Neural cell (in vitro differentiated cells): ENCODE results near the gene RASGRP3. TPM values are rescaled to one million over a fixed set of nuclear protein-coding genes. Genes with fewer than 3 reads are reported as not detected.

Experiments used
- H2AFZ ChIP-seq: fragments of 200-600, 300-800 bp; sonication (generic), shearing (Covaris generic); 2 replicates; pipeline ENCODE4 v1.6.0; 2014; ENCODE audit warnings: low read depth, mild to moderate bottlenecking, antibody characterized with exemption, low read length, moderate library complexity
- H3F3A ChIP-seq: fragments of 200-600 bp; shearing (Covaris generic); 2 replicates; pipeline ENCODE4 v1.6.1; 2016; ENCODE audit warnings: mild to moderate bottlenecking, moderate library complexity, mixed read lengths, antibody characterized with exemption, low read length; ENCODE audit not compliant: insufficient read depth, poor library complexity, severe bottlenecking
- H3K27ac ChIP-seq: fragments of 200-600, 300-800 bp; sonication (generic), shearing (Covaris generic); 2 replicates; pipeline ENCODE4 v1.5.1; 2014; ENCODE audit warnings: mild to moderate bottlenecking, low read length, moderate library complexity
- H3K27me3 ChIP-seq: fragments of 300-800, 200-600 bp; sonication (generic), shearing (Covaris generic); 2 replicates; pipeline ENCODE4 v1.6.0; 2014; ENCODE audit warnings: mild to moderate bottlenecking, low read depth, low read length, moderate library complexity; ENCODE audit not compliant: insufficient read depth
- H3K36me3 ChIP-seq: fragments of 300-800, 200-600 bp; sonication (generic), shearing (Covaris generic); 2 replicates; pipeline ENCODE4 v1.5.1; 2014; ENCODE audit warnings: mild to moderate bottlenecking, antibody characterized with exemption, low read length, moderate library complexity; ENCODE audit not compliant: insufficient read depth
- H3K4me2 ChIP-seq: fragments of 300-800, 200-600 bp; sonication (generic), shearing (Covaris generic); 2 replicates; pipeline ENCODE4 v1.6.0; 2014; ENCODE audit warnings: mild to moderate bottlenecking, low read length
- H3K4me3 ChIP-seq: fragments of 300-800, 200-600 bp; sonication (generic), shearing (Covaris generic); 2 replicates; pipeline ENCODE4 v1.5.1; 2014; ENCODE audit warnings: mild to moderate bottlenecking, low read length, moderate library complexity
- H3K79me2 ChIP-seq: fragments of 200-600 bp; shearing (Covaris generic); replicated peaks from 2 replicates; pipeline ENCODE4 v1.6.0; 2014; ENCODE audit warnings: mild to moderate bottlenecking, low read length, moderate library complexity; ENCODE audit not compliant: insufficient read depth
- H3K9ac ChIP-seq: fragments of 300-800, 200-600 bp; sonication (generic), shearing (Covaris generic); 2 replicates; pipeline ENCODE4 v1.6.1; 2016; ENCODE audit warnings: mild to moderate bottlenecking, low read length, mixed read lengths
- H3K9me2 ChIP-seq: fragments of 200-600 bp; shearing (Covaris generic); 2 replicates; pipeline ENCODE4 v1.6.1; 2016; ENCODE audit warnings: mild to moderate bottlenecking, low read length, mixed read lengths; ENCODE audit not compliant: insufficient read depth
- H3K9me3 ChIP-seq: fragments of 200-600, 300-800 bp; sonication (generic), shearing (Covaris generic); 2 replicates; pipeline ENCODE4 v1.6.1; 2016; ENCODE audit warnings: mild to moderate bottlenecking, mixed run types, low read length, moderate library complexity, mixed read lengths
- H4K20me1 ChIP-seq: fragments of 200-600 bp; shearing (Covaris generic); 2 replicates; pipeline ENCODE4 v1.6.1; 2016; ENCODE audit warnings: mild to moderate bottlenecking, mixed run types; ENCODE audit not compliant: insufficient read depth
- EP300 ChIP-seq: fragments of 450-650 bp; conservative IDR thresholded peaks from 2 replicates; pipeline ENCODE4 v1.6.1; 2014; ENCODE audit warnings: antibody characterized with exemption, mild to moderate bottlenecking, moderate library complexity; ENCODE audit not compliant: poor library complexity, severe bottlenecking
- EZH2 ChIP-seq: fragments of 200-600, 300-800 bp; shearing (Covaris generic), sonication (generic); IDR thresholded peaks from 2 replicates; pipeline ENCODE4 v1.6.1; 2014; ENCODE audit warnings: antibody characterized with exemption, low read length, borderline replicate concordance, mild to moderate bottlenecking; ENCODE audit not compliant: insufficient read depth, poor library complexity, severe bottlenecking
- MXI1 ChIP-seq: fragments of 450-650 bp; conservative IDR thresholded peaks from 2 replicates; pipeline ENCODE4 v1.6.1; 2014; ENCODE audit warnings: antibody characterized with exemption, mild to moderate bottlenecking; ENCODE audit not compliant: poor library complexity, severe bottlenecking
- POLR2AphosphoS5 ChIP-seq: IDR thresholded peaks from 2 replicates; pipeline ENCODE4 v1.6.1; 2012
- RAD21 ChIP-seq: fragments of 450-650 bp; conservative IDR thresholded peaks from 2 replicates; pipeline ENCODE4 v1.6.1; 2014; ENCODE audit warnings: antibody characterized with exemption, mild to moderate bottlenecking, moderate library complexity
- SMC3 ChIP-seq: fragments of 450-650 bp; conservative IDR thresholded peaks from 2 replicates; pipeline ENCODE4 v1.6.1; 2014; ENCODE audit warnings: antibody characterized with exemption, mild to moderate bottlenecking, moderate library complexity; ENCODE audit not compliant: poor library complexity
- TAF1 ChIP-seq: IDR thresholded peaks from 2 replicates; pipeline ENCODE4 v1.6.1; 2012; ENCODE audit warnings: low read depth
- polyA plus RNA-seq: library from polyadenylated mRNA; depleted of rRNA; stranded (reverse); fragments of >200 nt; gene quantifications from 2 replicates; pipeline ENCODE4 v1.2.3, GENCODE V29; 2014
- TF ChIP-seq, protein P1 (sequence below): fragments of 450-650 bp; IDR thresholded peaks from 2 replicates; pipeline ENCODE4 v1.5.1; 2014; ENCODE audit warnings: antibody characterized with exemption, mild to moderate bottlenecking, moderate library complexity; ENCODE audit not compliant: poor library complexity, severe bottlenecking
- TF ChIP-seq, protein P2 (sequence below): IDR thresholded peaks from 2 replicates; pipeline ENCODE4 v1.6.1; 2012; ENCODE audit warnings: borderline replicate concordance

RASGRP3 gene
- polyA plus RNA-seq, 1 donor from 2014 or later, result 25.3 TPM

DNA sequence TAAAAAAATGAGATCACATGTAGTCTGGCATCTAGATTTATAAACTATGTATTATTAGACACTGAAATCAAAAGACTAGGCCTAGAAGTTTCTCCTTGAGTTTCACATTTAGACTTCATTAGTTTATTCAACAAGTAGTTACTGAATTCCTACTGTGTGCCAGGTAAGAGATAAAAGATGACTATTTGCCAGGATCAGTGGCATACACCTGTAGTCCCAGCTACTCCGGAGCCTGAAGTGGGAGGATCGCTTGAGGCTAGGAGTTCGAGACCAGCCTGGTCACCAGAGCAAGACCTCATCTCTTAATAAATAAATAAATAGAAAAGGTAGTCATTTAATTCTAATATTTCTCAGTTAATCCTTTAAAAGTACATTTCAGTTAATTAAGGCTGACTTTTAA, 120.6 kb downstream of the RASGRP3 start:
- Histone ChIP-seq H3K4me2 (peak overlapping the region; percentile 88), H3K9ac (no peak overlapping the region), H2AFZ (no peak overlapping the region), H3K27ac (no peak overlapping the region), H3K27me3 (no peaks in the 10 kb centered on the region), H3K9me2 (no peaks in the 10 kb centered on the region), H4K20me1 (no peaks in the 10 kb centered on the region), H3F3A (no peaks in the 10 kb centered on the region), H3K9me3 (no peaks in the 10 kb centered on the region), H3K4me3 (peak overlapping the region; percentile 92), H3K36me3 (no peaks in the 10 kb centered on the region), H3K79me2 (peaks cover 20% of the 10 kb centered on the region)
- TF ChIP-seq MXI1 (no peak), EP300 (no peak), EZH2 (no peak), SMC3 (no peak), POLR2AphosphoS5 (no peak), TAF1 (no peak), RAD21 (no peak)
- TF ChIP-seq, protein P1, sequence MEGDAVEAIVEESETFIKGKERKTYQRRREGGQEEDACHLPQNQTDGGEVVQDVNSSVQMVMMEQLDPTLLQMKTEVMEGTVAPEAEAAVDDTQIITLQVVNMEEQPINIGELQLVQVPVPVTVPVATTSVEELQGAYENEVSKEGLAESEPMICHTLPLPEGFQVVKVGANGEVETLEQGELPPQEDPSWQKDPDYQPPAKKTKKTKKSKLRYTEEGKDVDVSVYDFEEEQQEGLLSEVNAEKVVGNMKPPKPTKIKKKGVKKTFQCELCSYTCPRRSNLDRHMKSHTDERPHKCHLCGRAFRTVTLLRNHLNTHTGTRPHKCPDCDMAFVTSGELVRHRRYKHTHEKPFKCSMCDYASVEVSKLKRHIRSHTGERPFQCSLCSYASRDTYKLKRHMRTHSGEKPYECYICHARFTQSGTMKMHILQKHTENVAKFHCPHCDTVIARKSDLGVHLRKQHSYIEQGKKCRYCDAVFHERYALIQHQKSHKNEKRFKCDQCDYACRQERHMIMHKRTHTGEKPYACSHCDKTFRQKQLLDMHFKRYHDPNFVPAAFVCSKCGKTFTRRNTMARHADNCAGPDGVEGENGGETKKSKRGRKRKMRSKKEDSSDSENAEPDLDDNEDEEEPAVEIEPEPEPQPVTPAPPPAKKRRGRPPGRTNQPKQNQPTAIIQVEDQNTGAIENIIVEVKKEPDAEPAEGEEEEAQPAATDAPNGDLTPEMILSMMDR, result no peak
- TF ChIP-seq, protein P2, sequence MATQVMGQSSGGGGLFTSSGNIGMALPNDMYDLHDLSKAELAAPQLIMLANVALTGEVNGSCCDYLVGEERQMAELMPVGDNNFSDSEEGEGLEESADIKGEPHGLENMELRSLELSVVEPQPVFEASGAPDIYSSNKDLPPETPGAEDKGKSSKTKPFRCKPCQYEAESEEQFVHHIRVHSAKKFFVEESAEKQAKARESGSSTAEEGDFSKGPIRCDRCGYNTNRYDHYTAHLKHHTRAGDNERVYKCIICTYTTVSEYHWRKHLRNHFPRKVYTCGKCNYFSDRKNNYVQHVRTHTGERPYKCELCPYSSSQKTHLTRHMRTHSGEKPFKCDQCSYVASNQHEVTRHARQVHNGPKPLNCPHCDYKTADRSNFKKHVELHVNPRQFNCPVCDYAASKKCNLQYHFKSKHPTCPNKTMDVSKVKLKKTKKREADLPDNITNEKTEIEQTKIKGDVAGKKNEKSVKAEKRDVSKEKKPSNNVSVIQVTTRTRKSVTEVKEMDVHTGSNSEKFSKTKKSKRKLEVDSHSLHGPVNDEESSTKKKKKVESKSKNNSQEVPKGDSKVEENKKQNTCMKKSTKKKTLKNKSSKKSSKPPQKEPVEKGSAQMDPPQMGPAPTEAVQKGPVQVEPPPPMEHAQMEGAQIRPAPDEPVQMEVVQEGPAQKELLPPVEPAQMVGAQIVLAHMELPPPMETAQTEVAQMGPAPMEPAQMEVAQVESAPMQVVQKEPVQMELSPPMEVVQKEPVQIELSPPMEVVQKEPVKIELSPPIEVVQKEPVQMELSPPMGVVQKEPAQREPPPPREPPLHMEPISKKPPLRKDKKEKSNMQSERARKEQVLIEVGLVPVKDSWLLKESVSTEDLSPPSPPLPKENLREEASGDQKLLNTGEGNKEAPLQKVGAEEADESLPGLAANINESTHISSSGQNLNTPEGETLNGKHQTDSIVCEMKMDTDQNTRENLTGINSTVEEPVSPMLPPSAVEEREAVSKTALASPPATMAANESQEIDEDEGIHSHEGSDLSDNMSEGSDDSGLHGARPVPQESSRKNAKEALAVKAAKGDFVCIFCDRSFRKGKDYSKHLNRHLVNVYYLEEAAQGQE, result no peak

DNA sequence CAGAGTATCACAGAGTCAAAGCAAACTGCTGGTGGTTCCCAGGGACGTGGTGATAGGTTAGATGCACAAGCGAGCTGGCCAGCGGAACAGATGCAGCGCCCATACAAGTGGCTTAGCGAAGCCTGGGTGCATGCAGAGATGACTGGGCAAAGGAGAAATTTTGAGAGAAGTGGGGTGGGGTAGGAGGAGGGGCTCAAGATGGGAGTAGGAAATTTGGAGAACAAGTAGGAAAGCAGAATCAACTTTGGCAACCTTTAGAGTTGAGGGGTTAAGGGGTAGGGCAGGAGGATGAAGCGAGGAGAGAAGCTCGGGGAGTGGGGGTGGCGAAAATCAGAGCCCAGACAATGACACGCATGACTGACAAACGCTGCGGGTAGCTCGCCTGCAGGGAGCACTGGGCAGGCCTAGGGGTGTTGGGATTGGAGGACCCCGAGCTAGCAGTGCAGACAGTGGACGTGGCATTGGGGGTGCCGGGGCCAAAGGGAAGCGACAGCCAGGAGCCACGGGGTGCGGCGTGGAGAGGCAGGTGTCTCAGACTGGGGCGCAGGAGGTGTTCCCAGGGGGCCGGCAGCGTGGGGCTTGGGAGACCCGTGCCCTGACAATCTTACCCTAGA, 122.2 kb downstream of the RASGRP3 start:
- no peak for TF ChIP-seq EZH2
- TF ChIP-seq, protein P1, result no peak
- TF ChIP-seq, protein P2, result no peak
- TF ChIP-seq POLR2AphosphoS5, result no peak
- TF ChIP-seq TAF1, result no peak
- TF ChIP-seq SMC3, result no peak
- TF ChIP-seq MXI1, result no peak
- no peak for TF ChIP-seq EP300
- no peak for TF ChIP-seq RAD21
- Histone ChIP-seq H3K27me3 (no peaks in the 10 kb centered on the region), H2AFZ (peak overlapping the region; percentile 91), H4K20me1 (no peaks in the 10 kb centered on the region), H3F3A (no peaks in the 10 kb centered on the region), H3K9ac (peak overlapping the region; percentile 80), H3K4me3 (peak overlapping the region; percentile 92), H3K4me2 (peak overlapping the region; percentile 88), H3K9me3 (no peaks in the 10 kb centered on the region), H3K79me2 (peaks cover 20% of the 10 kb centered on the region), H3K27ac (peak overlapping the region; percentile 72), H3K9me2 (no peaks in the 10 kb centered on the region), H3K36me3 (no peaks in the 10 kb centered on the region)
